ENCODE measurements around the gene SUSD3. TPM values are rescaled to one million over a fixed set of nuclear protein-coding genes. Genes with fewer than 3 reads are reported as not detected.

Gene SUSD3
- total RNA-seq, 1 donor from 2014 or later: not detected

GRCh38 chr9:93035821-93036351 is 22.6 kb upstream of the SUSD3 start:
- H3K4me3 Mint-ChIP-seq: no peak overlapping the region
- peaks cover 2% of the 10 kb centered on the region for H3K27me3 Mint-ChIP-seq (ENCODE audit: low read depth)
- no peak for DNase-seq (ENCODE audit: low read depth, low spot score)
- peaks cover under 1% of the 10 kb centered on the region for H3K9me3 Mint-ChIP-seq
- no peaks in the 10 kb centered on the region for H3K4me1 Mint-ChIP-seq
- TF ChIP-seq CTCF (conservative IDR thresholded peaks at IDR 0.05): no peak
- H3K36me3 Mint-ChIP-seq (ENCODE audit: low read depth): peaks cover under 1% of the 10 kb centered on the region
- no peak overlapping the region for H3K27ac Mint-ChIP-seq (ENCODE audit: unreplicated experiment)

GRCh38 chr9:93036887-93037475 is 21.5 kb upstream of the SUSD3 start:
- H3K9me3 Mint-ChIP-seq: no peaks in the 10 kb centered on the region
- no peak for DNase-seq (ENCODE audit: low read depth, low spot score)
- no peaks in the 10 kb centered on the region for H3K27me3 Mint-ChIP-seq (ENCODE audit: low read depth)
- no peak overlapping the region for H3K4me3 Mint-ChIP-seq
- H3K27ac Mint-ChIP-seq (ENCODE audit: unreplicated experiment): no peak overlapping the region
- no peak for TF ChIP-seq CTCF (conservative IDR thresholded peaks at IDR 0.05)
- no peaks in the 10 kb centered on the region for H3K36me3 Mint-ChIP-seq (ENCODE audit: low read depth)
- H3K4me1 Mint-ChIP-seq: no peaks in the 10 kb centered on the region

- Mint-ChIP-seq H3K9me3 (no peaks in the 10 kb centered on the region), H3K27ac (ENCODE audit: unreplicated experiment) (no peak overlapping the region), H3K36me3 (ENCODE audit: low read depth) (no peaks in the 10 kb centered on the region), H3K4me1 (no peaks in the 10 kb centered on the region), H3K27me3 (ENCODE audit: low read depth) (no peaks in the 10 kb centered on the region), H3K4me3 (no peak overlapping the region)
- no peak for DNase-seq (ENCODE audit: low read depth, low spot score)
- no peak for TF ChIP-seq CTCF (conservative IDR thresholded peaks at IDR 0.05)
These were observed 21.0 kb upstream of the SUSD3 start for GRCh38 chr9:93037476-93037971.

DNA sequence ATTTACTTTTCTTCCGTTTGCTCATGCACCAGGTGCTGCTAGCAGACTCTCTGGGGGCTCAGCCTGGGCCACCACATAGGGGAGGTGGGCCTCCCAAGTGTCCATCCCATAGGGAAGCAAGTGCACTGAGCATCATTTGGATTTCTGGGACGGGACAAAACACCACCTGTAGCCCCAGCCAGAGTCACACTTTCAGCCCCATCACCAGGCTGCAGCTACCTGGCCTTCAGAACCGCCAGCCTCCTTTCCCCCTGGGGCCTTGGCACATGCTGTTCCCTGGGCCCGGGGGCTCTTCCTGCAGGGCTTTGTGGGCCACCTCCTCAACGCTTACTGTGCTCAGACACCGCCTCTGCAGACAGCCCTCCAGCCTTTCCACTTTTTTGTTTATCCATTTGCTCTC is 19.6 kb upstream of the SUSD3 start:
- Mint-ChIP-seq H3K36me3 (ENCODE audit: low read depth) (no peaks in the 10 kb centered on the region), H3K9me3 (no peaks in the 10 kb centered on the region), H3K27ac (ENCODE audit: unreplicated experiment) (no peak overlapping the region), H3K27me3 (ENCODE audit: low read depth) (no peaks in the 10 kb centered on the region), H3K4me1 (no peaks in the 10 kb centered on the region), H3K4me3 (no peak overlapping the region)
- DNase-seq (ENCODE audit: low read depth, low spot score): no peak
- no peak for TF ChIP-seq CTCF (conservative IDR thresholded peaks at IDR 0.05)

DNA sequence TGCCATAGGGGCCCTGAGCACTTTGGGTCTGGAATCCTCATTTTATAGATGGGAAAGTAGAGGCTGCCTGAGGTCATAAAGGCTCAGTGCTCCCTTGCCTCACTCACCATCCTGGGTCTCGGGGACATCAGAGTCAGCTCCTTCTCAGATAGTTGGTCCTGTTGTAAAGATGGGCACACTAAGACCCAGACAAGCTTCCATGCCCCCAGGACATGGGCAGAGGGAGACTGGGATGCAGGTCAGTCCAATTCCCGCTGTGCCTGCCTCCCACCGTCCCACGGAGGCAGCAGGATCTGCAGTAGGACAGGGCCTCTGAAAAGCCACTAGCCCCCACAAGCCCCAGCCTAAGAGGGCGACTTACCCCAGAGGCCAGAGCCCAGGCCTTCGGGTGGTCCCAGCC is 19.0 kb upstream of the SUSD3 start:
- no peaks in the 10 kb centered on the region for H3K9me3 Mint-ChIP-seq
- no peaks in the 10 kb centered on the region for H3K27me3 Mint-ChIP-seq (ENCODE audit: low read depth)
- no peaks in the 10 kb centered on the region for H3K4me1 Mint-ChIP-seq
- no peak for DNase-seq (ENCODE audit: low read depth, low spot score)
- H3K27ac Mint-ChIP-seq (ENCODE audit: unreplicated experiment): peak overlapping the region; percentile 89
- no peaks in the 10 kb centered on the region for H3K36me3 Mint-ChIP-seq (ENCODE audit: low read depth)
- TF ChIP-seq CTCF (conservative IDR thresholded peaks at IDR 0.05): no peak
- H3K4me3 Mint-ChIP-seq: no peak overlapping the region

Measured in neural crest cell (in vitro differentiated cells).